SH-SY5Y (cell line): ENCODE data around the gene PIP5K1C.

Experiments used
- GATA2 ChIP-seq: IDR thresholded peaks from 2 replicates; pipeline ENCODE4 v1.6.1; 2011; ENCODE audit warnings: mild to moderate bottlenecking, low read depth, low read length
- GATA3 ChIP-seq: IDR thresholded peaks from 2 replicates; pipeline ENCODE4 v1.6.1; 2011; ENCODE audit warnings: low read depth, mild to moderate bottlenecking, low read length, moderate library complexity

Gene PIP5K1C

DNA sequence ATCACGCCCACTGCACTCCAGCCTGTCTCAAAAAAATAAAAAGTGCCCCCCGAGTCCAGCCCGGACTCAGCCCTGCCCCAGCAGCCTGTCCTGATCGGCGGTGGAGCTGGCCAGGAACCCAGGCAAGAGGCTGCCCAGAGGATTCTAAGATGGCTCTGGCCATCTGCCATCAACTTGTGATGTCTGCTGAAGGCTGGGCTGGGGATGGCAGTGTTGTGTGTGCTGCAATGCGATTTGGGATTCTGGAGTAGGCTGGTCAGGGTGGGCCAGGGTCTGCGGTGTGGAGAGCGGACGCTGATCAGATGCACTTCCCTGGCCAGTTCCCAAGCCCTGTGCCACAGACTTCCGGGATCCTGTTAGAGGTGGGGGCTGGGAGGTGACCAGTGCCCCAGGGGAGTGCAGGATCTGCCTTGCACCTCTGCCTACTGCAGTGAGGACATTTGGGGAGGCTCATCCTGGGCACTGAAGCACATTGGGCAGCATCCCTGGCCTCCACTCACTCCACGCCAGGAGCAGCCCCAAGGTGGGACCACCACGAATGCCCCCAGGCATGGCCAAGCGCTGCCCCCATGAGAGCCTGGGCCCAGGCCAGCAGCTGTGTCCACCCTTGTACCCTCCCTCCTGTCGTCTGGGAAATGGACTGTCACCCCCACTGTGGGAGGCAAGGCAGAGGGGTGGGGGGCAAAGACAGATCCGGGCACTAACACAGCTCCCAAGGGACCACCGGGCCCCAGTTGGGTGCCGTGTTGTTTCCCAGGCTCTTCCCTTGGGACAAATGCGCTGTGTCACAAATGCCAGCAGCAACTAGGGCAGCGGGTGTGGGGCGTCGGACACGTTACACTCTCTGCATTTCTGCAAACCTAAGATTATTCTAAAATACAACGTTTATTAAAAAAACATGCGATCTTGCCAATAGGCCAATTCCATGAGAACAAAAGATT is 90.2 kb downstream of the PIP5K1C start:
- no peak for TF ChIP-seq GATA3
- no peak for TF ChIP-seq GATA2

DNA sequence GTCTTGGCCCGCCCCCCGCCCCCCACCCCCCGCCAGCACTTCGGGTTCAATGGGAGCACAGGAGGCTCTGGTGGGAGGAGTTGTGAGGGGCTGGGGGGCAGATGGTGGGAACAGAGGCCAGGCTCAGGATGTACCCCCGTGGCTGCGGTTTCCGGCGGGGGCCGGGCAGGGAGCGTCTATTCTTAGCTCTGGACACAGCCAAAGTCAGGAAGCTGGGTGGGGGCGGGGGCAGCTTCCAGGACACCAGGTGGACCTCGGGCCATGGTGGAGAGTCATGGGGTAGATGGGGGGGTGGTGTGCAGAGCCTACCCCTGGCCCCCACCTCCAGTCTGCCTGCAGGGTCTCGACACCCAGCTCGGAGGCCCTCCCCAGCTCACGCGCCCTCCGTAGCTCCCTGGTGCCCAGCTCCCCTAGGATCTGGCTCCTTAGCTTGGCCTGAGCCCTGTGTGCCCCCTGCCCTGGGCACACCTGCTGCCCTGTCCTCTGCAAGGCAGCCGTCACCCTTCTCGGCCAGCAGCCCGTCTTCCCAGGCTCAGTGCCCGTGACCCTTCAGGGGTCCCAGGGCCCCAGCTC is 91.4 kb downstream of the PIP5K1C start:
- TF ChIP-seq GATA3: no peak

GRCh38 chr19:3608079-3608641 is 92.1 kb downstream of the PIP5K1C start:
- no peak for TF ChIP-seq GATA3
- no peak for TF ChIP-seq GATA2

DNA sequence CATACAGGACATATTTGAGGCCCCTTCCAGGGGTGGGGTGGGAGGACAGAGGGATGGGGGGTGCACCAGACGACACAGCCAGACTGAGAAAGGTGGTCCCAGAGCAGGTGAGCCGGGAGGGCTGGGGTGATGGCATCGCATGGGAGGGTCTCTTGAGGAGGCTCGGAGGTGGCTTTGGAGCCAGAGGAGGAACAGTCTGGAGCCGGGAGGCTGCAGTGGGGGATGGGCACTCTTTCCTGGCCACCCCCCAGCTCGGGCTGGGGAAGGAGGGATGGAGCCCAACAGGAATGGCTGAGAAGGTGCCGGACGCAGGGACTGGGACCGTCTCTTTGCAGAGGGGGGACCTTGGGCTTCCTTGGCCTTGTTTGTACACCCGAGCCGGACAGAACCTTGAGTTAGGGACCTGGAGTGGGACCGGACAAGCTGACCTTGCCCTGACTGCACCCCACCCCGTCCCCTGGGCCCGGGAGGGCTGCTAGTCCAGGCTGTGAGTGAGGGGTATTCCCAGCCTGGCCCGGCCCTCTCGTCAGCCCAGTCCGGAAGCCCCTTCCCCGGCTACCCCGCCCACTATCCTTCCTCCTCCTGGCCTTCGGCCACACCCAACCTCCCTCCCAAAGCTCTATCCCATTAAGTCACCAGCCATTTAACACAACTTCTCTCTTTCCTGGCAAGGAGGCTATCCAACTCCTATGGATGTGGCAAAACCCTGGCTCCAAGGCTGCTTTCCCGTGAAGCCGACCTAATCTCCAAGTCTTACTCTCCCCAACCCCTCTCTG is 92.8 kb downstream of the PIP5K1C start:
- TF ChIP-seq GATA3: no peak
- TF ChIP-seq GATA2: no peak

- TF ChIP-seq GATA2 (no peak), GATA3 (no peak)
These were observed 93.5 kb downstream of the PIP5K1C start, which contains the start of gene TBXA2R for GRCh38 chr19:3606690-3607289. Gene TBXA2R (minus strand): TSS chr19:3606875. CDS start chr19:3600634, 6,241 bp downstream.

- no peak for TF ChIP-seq GATA3
- no peak for TF ChIP-seq GATA2
These were observed 94.0 kb downstream of the PIP5K1C start for GRCh38 chr19:3606174-3606689.

- TF ChIP-seq GATA2: no peak
- TF ChIP-seq GATA3: no peak
These were observed 94.5 kb downstream of the PIP5K1C start for GRCh38 chr19:3605770-3606169.

DNA sequence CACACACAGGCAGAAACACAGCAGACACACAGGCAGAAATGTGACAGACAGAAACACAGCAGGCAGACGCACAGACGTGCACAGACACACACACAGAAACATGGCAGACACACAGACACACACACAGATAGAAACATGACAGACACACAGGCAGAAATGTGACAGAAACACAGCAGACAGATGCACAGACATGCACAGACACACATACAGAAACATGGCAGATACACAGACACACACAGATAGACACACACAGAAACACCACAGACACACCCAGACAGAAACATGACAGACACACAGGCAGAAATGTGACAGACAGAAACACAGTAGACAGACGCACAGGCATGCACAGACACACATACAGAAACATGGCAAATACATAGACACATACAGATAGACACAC is 94.9 kb downstream of the PIP5K1C start:
- TF ChIP-seq GATA3: no peak
- TF ChIP-seq GATA2: no peak

GRCh38 chr19:3604987-3605343 is 95.3 kb downstream of the PIP5K1C start:
- no peak for TF ChIP-seq GATA3
- no peak for TF ChIP-seq GATA2

DNA sequence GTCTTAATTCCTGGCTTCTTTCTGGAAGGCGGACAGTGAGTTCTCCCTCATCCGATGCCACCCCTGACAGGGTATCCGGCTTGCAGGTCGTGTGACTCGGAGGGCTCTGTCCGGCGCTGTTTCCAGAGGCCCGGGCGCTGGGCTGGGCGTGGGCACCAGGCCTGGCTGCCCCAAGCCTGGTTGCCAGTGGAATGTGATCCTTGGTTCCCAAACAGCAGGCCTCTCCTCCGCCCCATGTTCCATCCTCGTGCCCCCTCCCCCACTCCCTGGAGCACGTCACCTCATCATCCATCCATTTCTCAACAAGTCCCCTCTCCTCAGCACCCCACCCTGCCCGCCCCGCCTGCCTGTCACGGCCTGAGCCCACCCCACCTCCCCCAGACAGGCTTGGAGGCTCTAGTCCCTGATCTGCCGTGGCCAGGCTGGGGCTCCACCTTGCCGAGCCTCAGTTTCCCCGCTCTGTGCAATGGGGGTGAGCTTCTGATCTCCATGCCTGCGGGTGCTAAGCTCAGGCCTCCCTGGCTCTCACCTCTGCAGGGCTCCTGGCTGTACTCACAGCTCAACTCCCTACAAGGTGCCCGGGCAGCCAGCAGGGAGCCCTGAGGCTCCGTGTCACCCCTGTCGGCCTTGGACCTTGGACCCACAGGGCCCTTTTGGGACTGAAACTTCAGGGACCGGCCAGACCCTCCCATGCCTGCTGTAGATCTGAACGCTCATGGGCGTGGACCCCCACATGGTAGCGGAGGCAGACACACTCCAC is 95.9 kb downstream of the PIP5K1C start:
- TF ChIP-seq GATA2 (no peak), GATA3 (no peak)

DNA sequence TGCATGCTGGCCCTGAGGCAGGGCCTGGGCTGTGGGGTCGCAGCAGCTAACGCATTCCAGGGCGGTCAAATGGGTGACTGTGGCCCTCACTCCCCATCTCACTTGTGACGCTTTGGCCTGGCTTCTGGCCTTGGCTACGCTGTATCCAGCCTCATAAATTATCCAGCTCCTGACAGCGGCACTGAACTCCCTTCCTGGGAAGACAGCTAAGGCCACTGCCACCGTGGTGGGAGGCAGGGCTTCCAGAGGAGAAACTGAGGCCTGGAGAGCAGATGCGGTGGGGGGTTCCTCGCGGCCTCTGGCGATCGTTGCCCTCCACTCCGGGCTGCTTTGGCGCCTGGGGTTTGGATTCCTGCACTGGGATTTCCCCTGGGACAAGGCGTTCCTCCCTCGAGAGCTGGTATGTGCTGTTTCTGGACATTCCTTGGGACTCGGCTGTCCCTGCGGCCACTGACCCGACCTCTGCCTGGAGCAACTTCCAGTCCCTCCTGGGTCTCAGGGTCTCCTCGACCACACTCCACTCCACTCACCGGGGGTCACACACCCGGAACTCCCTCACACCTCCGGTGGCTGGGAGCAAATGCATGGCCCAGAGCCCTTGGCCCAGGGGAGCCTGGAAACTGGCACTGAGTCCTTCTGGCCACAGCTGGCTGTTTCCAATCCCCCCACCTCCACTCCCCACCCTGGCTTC is 97.0 kb downstream of the PIP5K1C start:
- TF ChIP-seq GATA3 (no peak), GATA2 (no peak)

- TF ChIP-seq GATA2: no peak
- no peak for TF ChIP-seq GATA3
These were observed 99.2 kb downstream of the PIP5K1C start for GRCh38 chr19:3601021-3601420.

GRCh38 chr19:3599776-3600187 is 100.5 kb downstream of the PIP5K1C start:
- no peak for TF ChIP-seq GATA2
- TF ChIP-seq GATA3: no peak

DNA sequence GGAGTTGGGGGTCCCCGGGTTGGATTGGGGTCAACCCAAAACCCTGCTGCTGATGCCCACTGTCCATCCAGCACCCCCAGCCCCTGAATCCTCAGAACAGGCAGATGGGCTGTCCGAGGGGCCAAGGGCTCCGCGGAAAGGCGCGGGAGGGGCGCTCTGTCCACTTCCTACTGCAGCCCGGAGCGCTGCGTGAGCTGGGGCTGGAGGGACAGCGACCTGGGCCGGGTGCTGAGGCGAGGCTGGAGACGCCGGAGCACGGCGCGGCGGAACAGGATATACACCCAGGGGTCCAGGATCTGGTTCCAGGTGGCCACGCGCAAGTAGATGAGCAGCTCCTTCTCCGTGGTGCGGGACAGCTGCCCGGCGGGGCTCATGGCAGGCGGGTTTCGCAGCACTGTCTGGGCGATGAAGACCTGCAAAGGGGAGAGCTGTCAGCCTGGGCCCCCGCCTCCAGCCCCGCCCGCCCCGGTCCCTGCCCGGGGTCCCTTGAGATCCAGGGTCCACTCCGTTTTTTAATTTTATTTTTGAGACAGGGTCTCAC is 104.7 kb downstream of the PIP5K1C start:
- TF ChIP-seq GATA2 (no peak), GATA3 (no peak)
